Uterus (tissue), 2 donors: ENCODE data around the gene PLIN1.

Experiments
- POLR2A ChIP-seq, 2 donors: fragments of 450-650 bp; IDR thresholded peaks; one replicate each; pipeline ENCODE4 v1.6.1; 2016; ENCODE audit warnings: antibody characterized with exemption in 2 of 2, mild to moderate bottlenecking in 1 of 2, moderate library complexity in 1 of 2
- TF ChIP-seq, protein P1 (sequence below), 4 experiments: fragments of 200-600 bp in 2 of 4; fragments of 450-650 bp in 2 of 4; sonication (generic) in 2 of 4; IDR thresholded peaks; one replicate each; pipeline ENCODE4 v1.5.1; 2016 to 2019; ENCODE audit warnings: antibody characterized with exemption in 4 of 4, mild to moderate bottlenecking in 2 of 4, moderate library complexity in 1 of 4

DNA sequence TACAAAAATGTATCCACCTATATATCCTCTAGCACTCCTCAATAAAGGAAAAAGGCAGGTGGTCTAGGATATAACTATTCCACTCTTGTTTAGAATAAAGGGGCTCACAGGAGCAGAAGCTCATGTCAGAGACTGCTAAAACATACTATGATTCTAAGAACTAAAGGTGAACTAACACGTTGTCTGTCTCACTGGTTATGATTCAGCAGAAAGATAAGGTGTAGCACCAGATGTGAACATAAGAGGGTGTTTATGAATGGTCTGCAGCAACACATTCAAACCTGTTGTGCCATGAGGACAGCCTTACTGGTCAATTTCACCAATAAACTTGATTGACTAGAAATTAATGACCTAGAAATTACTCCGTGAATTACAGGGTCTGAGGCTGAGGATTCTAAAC, 6.8 kb upstream of the PLIN1 start:
- TF ChIP-seq, protein P1, sequence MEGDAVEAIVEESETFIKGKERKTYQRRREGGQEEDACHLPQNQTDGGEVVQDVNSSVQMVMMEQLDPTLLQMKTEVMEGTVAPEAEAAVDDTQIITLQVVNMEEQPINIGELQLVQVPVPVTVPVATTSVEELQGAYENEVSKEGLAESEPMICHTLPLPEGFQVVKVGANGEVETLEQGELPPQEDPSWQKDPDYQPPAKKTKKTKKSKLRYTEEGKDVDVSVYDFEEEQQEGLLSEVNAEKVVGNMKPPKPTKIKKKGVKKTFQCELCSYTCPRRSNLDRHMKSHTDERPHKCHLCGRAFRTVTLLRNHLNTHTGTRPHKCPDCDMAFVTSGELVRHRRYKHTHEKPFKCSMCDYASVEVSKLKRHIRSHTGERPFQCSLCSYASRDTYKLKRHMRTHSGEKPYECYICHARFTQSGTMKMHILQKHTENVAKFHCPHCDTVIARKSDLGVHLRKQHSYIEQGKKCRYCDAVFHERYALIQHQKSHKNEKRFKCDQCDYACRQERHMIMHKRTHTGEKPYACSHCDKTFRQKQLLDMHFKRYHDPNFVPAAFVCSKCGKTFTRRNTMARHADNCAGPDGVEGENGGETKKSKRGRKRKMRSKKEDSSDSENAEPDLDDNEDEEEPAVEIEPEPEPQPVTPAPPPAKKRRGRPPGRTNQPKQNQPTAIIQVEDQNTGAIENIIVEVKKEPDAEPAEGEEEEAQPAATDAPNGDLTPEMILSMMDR (IDR thresholded peaks at IDR 0.05), result no peak
- TF ChIP-seq POLR2A (IDR thresholded peaks at IDR 0.05), result no peak
